ENCODE data around the gene NTRK3. TPM values are rescaled to one million over a fixed set of nuclear protein-coding genes. Genes with fewer than 3 reads are reported as not detected.

NTRK3 gene
- total and polyA plus RNA-seq, 8 donors = 0.13 to 1.1 (median 0.60) TPM

DNA sequence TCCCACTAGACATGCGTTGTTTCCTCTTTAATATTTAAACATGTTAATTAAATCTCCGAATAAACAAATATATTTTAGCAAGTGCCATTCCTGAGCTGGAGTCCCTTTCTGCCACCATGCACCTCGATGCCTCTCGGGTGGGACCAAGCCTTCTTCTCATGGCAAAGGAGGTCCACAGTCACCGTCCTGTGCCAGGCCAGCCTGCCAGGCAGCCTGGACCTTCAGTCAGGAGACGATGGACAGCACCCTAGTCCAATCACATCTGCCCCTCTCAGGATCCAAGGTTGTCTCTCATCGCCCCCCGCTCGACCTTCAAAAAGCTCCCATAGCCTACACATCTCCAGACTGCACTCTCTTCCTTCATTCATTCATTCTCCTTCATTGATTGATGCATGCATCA, 22.6 kb downstream of the NTRK3 start:
- H3K4me3 ChIP-seq = no peak overlapping the region
- no peaks in the 10 kb centered on the region for H3K36me3 ChIP-seq
- H3K27ac ChIP-seq = no peak overlapping the region
- no peaks in the 10 kb centered on the region for H3K27me3 ChIP-seq
- DNase-seq (no peak), ATAC-seq (no peak), FAIRE-seq (no peak)
- 49 to 61% methylated on average over 9 of the region's 9 CpGs for WGBS, 2 donors
- no peak for TF ChIP-seq CTCF (IDR thresholded peaks at IDR 0.05)
- intact Hi-C loops (cut with DNase I) = no loop called here
- no peaks in the 10 kb centered on the region for H3K9me3 ChIP-seq
- H3K4me1 ChIP-seq = no peaks in the 10 kb centered on the region

DNA sequence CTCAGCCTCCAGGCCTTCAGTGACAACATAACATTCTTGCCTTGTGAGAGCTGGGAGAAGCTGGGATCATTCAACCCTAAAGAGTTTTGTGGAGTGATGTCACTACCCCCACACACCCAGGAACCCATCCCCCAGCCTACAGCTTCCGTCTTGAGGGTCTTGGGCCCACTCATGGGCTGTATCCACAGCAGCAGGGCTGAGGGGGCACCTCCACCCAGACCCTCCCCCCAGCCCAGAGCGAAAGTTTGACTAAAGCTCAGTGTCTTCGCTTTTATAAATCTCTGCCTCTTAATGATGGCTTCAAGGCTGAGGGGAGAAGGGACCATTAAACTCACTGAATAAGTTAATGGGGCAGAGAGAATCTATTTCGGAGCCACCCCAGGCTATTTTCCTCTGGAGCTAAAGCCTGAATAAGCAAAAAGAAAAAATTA, 23.8 kb downstream of the NTRK3 start:
- H3K27me3 ChIP-seq = no peaks in the 10 kb centered on the region
- FAIRE-seq (no peak), DNase-seq (no peak), ATAC-seq (no peak)
- WGBS, 2 donors = 38 to 53% methylated on average over 4 of the region's 4 CpGs
- no peak for TF ChIP-seq CTCF (IDR thresholded peaks at IDR 0.05)
- intact Hi-C loops (cut with DNase I) = no loop called here
- H3K9me3 ChIP-seq = no peaks in the 10 kb centered on the region
- H3K4me3 ChIP-seq = no peak overlapping the region
- no peak overlapping the region for H3K27ac ChIP-seq
- no peaks in the 10 kb centered on the region for H3K36me3 ChIP-seq
- H3K4me1 ChIP-seq = no peaks in the 10 kb centered on the region

- DNase-seq (no peak), ATAC-seq (no peak), FAIRE-seq (no peak)
- Histone ChIP-seq H3K27ac (no peak overlapping the region), H3K4me1 (no peaks in the 10 kb centered on the region), H3K9me3 (no peaks in the 10 kb centered on the region), H3K27me3 (no peaks in the 10 kb centered on the region), H3K36me3 (no peaks in the 10 kb centered on the region), H3K4me3 (no peak overlapping the region)
- intact Hi-C loops (cut with DNase I) = no loop called here
- WGBS, 2 donors = 68 to 79% methylated on average over 6 of the region's 6 CpGs
- TF ChIP-seq CTCF (IDR thresholded peaks at IDR 0.05) = no peak
Observed at GRCh38 chr15:88231909-88232644, 24.5 kb downstream of the NTRK3 start.

DNA sequence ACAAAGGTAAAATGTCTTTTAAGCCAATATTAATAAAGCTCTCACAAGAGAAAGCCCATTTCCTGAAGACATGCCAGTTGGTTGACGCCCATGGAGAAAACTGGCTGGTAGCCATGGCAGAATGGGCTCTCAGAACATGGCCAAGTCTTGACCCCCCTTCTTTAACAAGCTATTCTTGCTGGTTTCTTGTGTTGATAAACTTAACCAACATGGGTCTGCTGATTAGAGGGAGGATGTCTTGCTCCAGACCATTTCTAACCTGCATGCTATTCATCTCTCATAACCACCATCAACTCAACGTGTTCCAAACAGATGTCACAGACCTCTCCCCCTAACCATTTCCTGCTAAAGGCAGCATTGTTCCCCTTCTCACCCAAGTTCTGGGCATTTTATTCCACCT, 25.7 kb downstream of the NTRK3 start:
- Histone ChIP-seq H3K36me3 (no peaks in the 10 kb centered on the region), H3K4me3 (no peak overlapping the region), H3K9me3 (no peaks in the 10 kb centered on the region), H3K27ac (no peak overlapping the region), H3K4me1 (no peaks in the 10 kb centered on the region), H3K27me3 (no peaks in the 10 kb centered on the region)
- DNase-seq (no peak), FAIRE-seq (no peak), ATAC-seq (no peak)
- intact Hi-C loops (cut with DNase I) = no loop called here
- TF ChIP-seq CTCF (IDR thresholded peaks at IDR 0.05) = no peak
- WGBS, 2 donors = 26 to 36% methylated on average over 2 of the region's 2 CpGs

GRCh38 chr15:88225461-88225860, 31.1 kb downstream of the NTRK3 start:
- no peak for ATAC-seq
- intact Hi-C loops (cut with DNase I) = no loop called here
- 51 to 62% methylated on average over 5 of the region's 5 CpGs for WGBS, 2 donors

More at GRCh38 chr15:88225461-88225860, 31.1 kb downstream of the NTRK3 start:
- Histone ChIP-seq H3K4me3 (no peak overlapping the region), H3K27me3 (no peaks in the 10 kb centered on the region), H3K4me1 (no peaks in the 10 kb centered on the region), H3K27ac (no peak overlapping the region), H3K9me3 (no peaks in the 10 kb centered on the region), H3K36me3 (no peaks in the 10 kb centered on the region)
- TF ChIP-seq CTCF (IDR thresholded peaks at IDR 0.05) = no peak
- FAIRE-seq = no peak
- DNase-seq = no peak
